Measurements from ENCODE around the gene HDAC9. TPM values are rescaled to one million over a fixed set of nuclear protein-coding genes. Genes with fewer than 3 reads are reported as not detected.

Gene HDAC9
- total RNA-seq, 6 donors from 2014 or later: 8.4 to 23.1 (median 10.4) TPM

GRCh38 chr7:18565337-18565736 lies 69.8 kb downstream of the HDAC9 start:
- Histone ChIP-seq H3K4me3 (no peak overlapping the region), H3K9me3 (no peaks in the 10 kb centered on the region), H3K27me3 (no peaks in the 10 kb centered on the region), H3K36me3 (no peaks in the 10 kb centered on the region), H3K4me1 (no peaks in the 10 kb centered on the region), H3K27ac (no peak overlapping the region)
- ATAC-seq (ENCODE audit: low FRiP score in 2 of 2): no peak
- no peak for DNase-seq
- TF ChIP-seq EP300 (IDR thresholded peaks at IDR 0.05) (no peak), POLR2A (IDR thresholded peaks at IDR 0.05) (no peak), POLR2AphosphoS5 (IDR thresholded peaks at IDR 0.05) (no peak)

DNA sequence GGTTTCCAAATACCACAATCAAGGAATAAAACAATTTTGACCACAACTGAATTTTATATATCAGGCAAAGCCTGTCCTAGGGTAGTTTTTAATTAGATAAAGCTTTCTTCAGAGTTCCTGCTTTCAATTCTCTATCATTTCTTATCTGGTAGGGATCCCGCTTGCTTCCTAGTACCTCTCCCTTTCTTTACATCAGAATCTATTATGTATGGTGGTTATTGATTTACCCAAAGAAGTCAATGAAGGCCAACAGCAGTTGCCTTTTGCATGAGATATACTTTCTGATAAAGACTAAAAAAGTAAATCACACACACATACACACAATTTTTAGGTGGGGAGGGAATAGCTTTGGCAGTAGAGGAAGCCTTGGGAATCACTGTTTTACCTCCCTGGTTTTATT lies 70.7 kb downstream of the HDAC9 start:
- H3K27me3 ChIP-seq: no peaks in the 10 kb centered on the region
- no peak for TF ChIP-seq POLR2A (IDR thresholded peaks at IDR 0.05)
- TF ChIP-seq, protein P1, sequence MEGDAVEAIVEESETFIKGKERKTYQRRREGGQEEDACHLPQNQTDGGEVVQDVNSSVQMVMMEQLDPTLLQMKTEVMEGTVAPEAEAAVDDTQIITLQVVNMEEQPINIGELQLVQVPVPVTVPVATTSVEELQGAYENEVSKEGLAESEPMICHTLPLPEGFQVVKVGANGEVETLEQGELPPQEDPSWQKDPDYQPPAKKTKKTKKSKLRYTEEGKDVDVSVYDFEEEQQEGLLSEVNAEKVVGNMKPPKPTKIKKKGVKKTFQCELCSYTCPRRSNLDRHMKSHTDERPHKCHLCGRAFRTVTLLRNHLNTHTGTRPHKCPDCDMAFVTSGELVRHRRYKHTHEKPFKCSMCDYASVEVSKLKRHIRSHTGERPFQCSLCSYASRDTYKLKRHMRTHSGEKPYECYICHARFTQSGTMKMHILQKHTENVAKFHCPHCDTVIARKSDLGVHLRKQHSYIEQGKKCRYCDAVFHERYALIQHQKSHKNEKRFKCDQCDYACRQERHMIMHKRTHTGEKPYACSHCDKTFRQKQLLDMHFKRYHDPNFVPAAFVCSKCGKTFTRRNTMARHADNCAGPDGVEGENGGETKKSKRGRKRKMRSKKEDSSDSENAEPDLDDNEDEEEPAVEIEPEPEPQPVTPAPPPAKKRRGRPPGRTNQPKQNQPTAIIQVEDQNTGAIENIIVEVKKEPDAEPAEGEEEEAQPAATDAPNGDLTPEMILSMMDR (IDR thresholded peaks at IDR 0.05): no peak
- TF ChIP-seq EP300 (IDR thresholded peaks at IDR 0.05): no peak
- no peak for TF ChIP-seq POLR2AphosphoS5 (IDR thresholded peaks at IDR 0.05)
- H3K4me1 ChIP-seq: no peaks in the 10 kb centered on the region
- DNase-seq (no peak), ATAC-seq (ENCODE audit: low FRiP score in 2 of 2) (no peak)
- no peak overlapping the region for H3K4me3 ChIP-seq
- H3K27ac ChIP-seq: no peak overlapping the region
- no peaks in the 10 kb centered on the region for H3K36me3 ChIP-seq
- H3K9me3 ChIP-seq: no peaks in the 10 kb centered on the region
- 92 to 97% methylated on average over 1 of the region's 1 CpG for WGBS, 2 donors

GRCh38 chr7:18566829-18567228 lies 71.3 kb downstream of the HDAC9 start:
- Histone ChIP-seq H3K4me3 (no peak overlapping the region), H3K9me3 (no peaks in the 10 kb centered on the region), H3K4me1 (no peaks in the 10 kb centered on the region), H3K27me3 (no peaks in the 10 kb centered on the region), H3K36me3 (no peaks in the 10 kb centered on the region), H3K27ac (no peak overlapping the region)
- WGBS, 2 donors: 85 to 92% methylated on average over 7 of the region's 7 CpGs
- DNase-seq: no peak
- ATAC-seq (ENCODE audit: low FRiP score in 2 of 2): no peak
- TF ChIP-seq, protein P1 (IDR thresholded peaks at IDR 0.05): no peak
- TF ChIP-seq EP300 (IDR thresholded peaks at IDR 0.05): no peak
- no peak for TF ChIP-seq POLR2A (IDR thresholded peaks at IDR 0.05)
- TF ChIP-seq POLR2AphosphoS5 (IDR thresholded peaks at IDR 0.05): no peak

DNA sequence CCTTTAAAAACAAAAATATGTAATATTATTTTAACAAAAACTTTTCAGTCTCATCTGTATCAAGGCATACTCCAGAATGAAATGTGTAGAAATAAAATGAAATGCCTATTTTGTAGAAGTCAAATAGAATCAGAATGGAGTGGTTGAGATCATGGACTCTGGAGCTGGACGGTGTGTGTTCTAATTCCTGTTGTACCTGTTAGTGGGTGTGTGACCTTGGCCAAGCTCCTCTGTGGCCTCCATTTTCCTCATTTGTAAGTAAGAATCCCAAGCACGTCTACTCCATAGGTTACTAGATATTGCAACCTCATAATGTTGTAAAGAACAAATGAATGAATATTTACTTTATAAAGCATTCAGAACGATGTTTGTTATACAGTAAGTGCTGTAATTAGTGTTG lies 74.9 kb downstream of the HDAC9 start:
- no peaks in the 10 kb centered on the region for H3K4me1 ChIP-seq
- H3K27me3 ChIP-seq: no peaks in the 10 kb centered on the region
- no peak overlapping the region for H3K27ac ChIP-seq
- ATAC-seq (ENCODE audit: low FRiP score in 2 of 2): no peak
- no peaks in the 10 kb centered on the region for H3K36me3 ChIP-seq
- no peaks in the 10 kb centered on the region for H3K9me3 ChIP-seq
- no peak overlapping the region for H3K4me3 ChIP-seq
- DNase-seq: no peak
- no peak for TF ChIP-seq POLR2A (IDR thresholded peaks at IDR 0.05)
- TF ChIP-seq, protein P1 (IDR thresholded peaks at IDR 0.05): no peak
- TF ChIP-seq EP300 (IDR thresholded peaks at IDR 0.05): no peak
- no peak for TF ChIP-seq POLR2AphosphoS5 (IDR thresholded peaks at IDR 0.05)
- 63 to 74% methylated on average over 3 of the region's 3 CpGs for WGBS, 2 donors

GRCh38 chr7:18570890-18571478 lies 75.4 kb downstream of the HDAC9 start:
- Histone ChIP-seq H3K4me1 (no peaks in the 10 kb centered on the region), H3K27ac (no peak overlapping the region), H3K36me3 (no peaks in the 10 kb centered on the region), H3K27me3 (no peaks in the 10 kb centered on the region), H3K9me3 (no peaks in the 10 kb centered on the region), H3K4me3 (no peak overlapping the region)
- DNase-seq (no peak), ATAC-seq (ENCODE audit: low FRiP score in 2 of 2) (no peak)
- 68 to 69% methylated on average over 3 of the region's 3 CpGs for WGBS, 2 donors
- no peak for TF ChIP-seq EP300 (IDR thresholded peaks at IDR 0.05)
- TF ChIP-seq, protein P1 (IDR thresholded peaks at IDR 0.05): peak in 3 of 6 experiments; percentile 16 to 26 (median 21)
